Eye (tissue), 1 donor: ENCODE results near the gene TMEM222.
A peak's percentile ranks its signal among the peaks of the same experiment; 100 is the strongest.

Experiments used
- DNase-seq: peaks from one replicate; pipeline ENCODE4 v3.0.0-alpha.2; 2015

TMEM222 gene

GRCh38 chr1:27342778-27343638 is 21.0 kb downstream of the TMEM222 start:
- DNase-seq: no peak

- no peak for DNase-seq
Observed at GRCh38 chr1:27343639-27344025, 21.7 kb downstream of the TMEM222 start.

- no peak for DNase-seq
Observed at GRCh38 chr1:27345272-27345671, 23.3 kb downstream of the TMEM222 start.

- no peak for DNase-seq
Observed at GRCh38 chr1:27346357-27346756, 24.4 kb downstream of the TMEM222 start.

GRCh38 chr1:27346991-27347624 is 25.1 kb downstream of the TMEM222 start:
- DNase-seq: no peak

- DNase-seq: peak; percentile 71
Observed at GRCh38 chr1:27348861-27349783, 27.2 kb downstream of the TMEM222 start.

- peak; percentile 85 for DNase-seq
Observed at GRCh38 chr1:27349784-27350662, 28.1 kb downstream of the TMEM222 start.

- peak; percentile 81 for DNase-seq
Observed at GRCh38 chr1:27350663-27351540, 28.9 kb downstream of the TMEM222 start.

- DNase-seq: no peak
Observed at GRCh38 chr1:27351541-27352107, 29.7 kb downstream of the TMEM222 start.

- DNase-seq: no peak
Observed at GRCh38 chr1:27353166-27353565, 31.2 kb downstream of the TMEM222 start.

GRCh38 chr1:27353629-27354028 is 31.7 kb downstream of the TMEM222 start:
- DNase-seq: no peak

- DNase-seq: no peak
Observed at GRCh38 chr1:27355683-27356082, 33.7 kb downstream of the TMEM222 start.

- no peak for DNase-seq
Observed at GRCh38 chr1:27356277-27356618, 34.3 kb downstream of the TMEM222 start.

GRCh38 chr1:27356619-27357280 is 34.8 kb downstream of the TMEM222 start:
- no peak for DNase-seq

GRCh38 chr1:27357281-27358037 is 35.5 kb downstream of the TMEM222 start:
- peak; percentile 87 for DNase-seq

- no peak for DNase-seq
Observed at GRCh38 chr1:27358038-27358927, 36.3 kb downstream of the TMEM222 start.

- no peak for DNase-seq
Observed at GRCh38 chr1:27358928-27359313, 37.0 kb downstream of the TMEM222 start.

- DNase-seq: no peak
Observed at GRCh38 chr1:27359822-27360158, 37.8 kb downstream of the TMEM222 start.
